Loucy (cell line): ENCODE data around the gene FAM3B.
"Not testable (repeated sequence)": the region's sequence is repeated elsewhere in the genome, so short reads cannot be mapped to it uniquely, and the experiment has no call there.

ENCODE experiments used
- H2AFZ ChIP-seq: fragments of 200-600 bp; sonication (generic); 2 replicates; pipeline ENCODE4 v1.6.0; 2016; ENCODE audit warnings: antibody characterized with exemption, mild to moderate bottlenecking, low read length, moderate library complexity
- H3F3A ChIP-seq: fragments of 200-600 bp; 2 replicates; pipeline ENCODE4 v1.6.0; 2016; ENCODE audit warnings: antibody characterized with exemption, low read depth, mild to moderate bottlenecking
- H3K27me3 ChIP-seq: fragments of 200-600 bp; sonication (generic); 2 replicates; pipeline ENCODE4 v1.6.1; 2014; ENCODE audit warnings: low read length, mild to moderate bottlenecking; ENCODE audit not compliant: insufficient read depth, poor library complexity, severe bottlenecking
- H3K36me3 ChIP-seq: fragments of 200-600 bp; sonication (generic); 2 replicates; pipeline ENCODE4 v1.6.1; 2016; ENCODE audit warnings: low read length; ENCODE audit not compliant: insufficient read depth
- H3K4me1 ChIP-seq: fragments of 200-600 bp; sonication (generic); 2 replicates; pipeline ENCODE4 v1.5.1; 2014; ENCODE audit warnings: low read length, mild to moderate bottlenecking; ENCODE audit not compliant: insufficient read depth, poor library complexity, severe bottlenecking
- H3K4me2 ChIP-seq: fragments of 200-600 bp; sonication (generic); 2 replicates; pipeline ENCODE4 v1.6.0; 2014; ENCODE audit warnings: antibody characterized with exemption, low read length, low read depth, mild to moderate bottlenecking; ENCODE audit not compliant: poor library complexity, severe bottlenecking
- H3K4me3 ChIP-seq: fragments of 200-600 bp; sonication (generic); 2 replicates; pipeline ENCODE4 v1.5.1; 2014; ENCODE audit warnings: low read length, mild to moderate bottlenecking, mixed read lengths; ENCODE audit not compliant: poor library complexity, severe bottlenecking
- H3K79me2 ChIP-seq: fragments of 200-600 bp; sonication (generic); 2 replicates; pipeline ENCODE4 v1.6.1; 2014; ENCODE audit warnings: low read length; ENCODE audit not compliant: insufficient read depth
- H3K9ac ChIP-seq: fragments of 200-600 bp; sonication (generic); 2 replicates; pipeline ENCODE4 v1.6.0; 2014; ENCODE audit warnings: mild to moderate bottlenecking, low read depth, low read length, moderate library complexity; ENCODE audit not compliant: poor library complexity, severe bottlenecking
- H3K9me2 ChIP-seq: fragments of 200-600 bp; sonication (generic); replicated peaks from 2 replicates; pipeline ENCODE4 v1.6.1; 2016; ENCODE audit warnings: low read depth, low read length, mixed read lengths
- H3K9me3 ChIP-seq: fragments of 200-600 bp; sonication (generic); 2 replicates; pipeline ENCODE4 v1.6.1; 2014; ENCODE audit warnings: mild to moderate bottlenecking, antibody characterized with exemption, low read length, low read depth; ENCODE audit not compliant: insufficient read depth
- H4K20me1 ChIP-seq: fragments of 200-600 bp; sonication (generic); 2 replicates; pipeline ENCODE4 v1.6.0; 2014; ENCODE audit warnings: antibody characterized with exemption, low read length, mild to moderate bottlenecking; ENCODE audit not compliant: insufficient read depth, poor library complexity, severe bottlenecking
- EZH2phosphoT487 ChIP-seq: fragments of 200-600 bp; IDR thresholded peaks from 2 replicates; pipeline ENCODE4 v1.6.1; 2018; ENCODE audit warnings: antibody characterized with exemption, mild to moderate bottlenecking, moderate library complexity, borderline replicate concordance
- TF ChIP-seq, protein P1 (sequence below): fragments of 200-600 bp; sonication (generic); conservative IDR thresholded peaks from 2 replicates; pipeline ENCODE4 v1.5.1; 2014; ENCODE audit warnings: mild to moderate bottlenecking, antibody characterized with exemption, low read length

FAM3B gene

DNA sequence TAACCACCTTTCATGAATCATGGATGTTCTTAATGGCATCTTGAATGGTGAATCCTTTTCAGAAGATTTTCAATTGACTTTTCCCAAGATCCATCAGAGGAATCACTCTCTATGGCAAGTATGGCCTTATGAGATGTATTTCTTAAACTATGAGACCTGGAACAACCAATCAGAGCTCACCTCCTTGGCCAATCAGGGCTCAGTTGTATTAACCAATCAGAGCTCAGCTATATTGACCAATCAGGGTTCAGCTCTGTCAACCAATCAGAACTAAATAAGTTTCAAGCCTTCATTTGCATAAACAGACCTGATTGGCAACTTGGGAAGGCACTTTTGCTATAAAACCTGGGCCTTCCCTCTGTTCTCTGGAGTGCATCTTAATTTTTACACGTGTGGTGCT, 13.6 kb upstream of the FAM3B start:
- Histone ChIP-seq H3K4me3 (no peak overlapping the region), H4K20me1 (no peaks in the 10 kb centered on the region), H3K27me3 (no peaks in the 10 kb centered on the region), H3K36me3 (no peaks in the 10 kb centered on the region), H3K4me1 (no peaks in the 10 kb centered on the region), H3F3A (no peaks in the 10 kb centered on the region), H2AFZ (no peak overlapping the region), H3K9ac (no peak overlapping the region), H3K4me2 (no peak overlapping the region), H3K79me2 (no peaks in the 10 kb centered on the region), H3K9me3 (no peaks in the 10 kb centered on the region), H3K9me2 (no peaks in the 10 kb centered on the region)
- TF ChIP-seq, protein P1, sequence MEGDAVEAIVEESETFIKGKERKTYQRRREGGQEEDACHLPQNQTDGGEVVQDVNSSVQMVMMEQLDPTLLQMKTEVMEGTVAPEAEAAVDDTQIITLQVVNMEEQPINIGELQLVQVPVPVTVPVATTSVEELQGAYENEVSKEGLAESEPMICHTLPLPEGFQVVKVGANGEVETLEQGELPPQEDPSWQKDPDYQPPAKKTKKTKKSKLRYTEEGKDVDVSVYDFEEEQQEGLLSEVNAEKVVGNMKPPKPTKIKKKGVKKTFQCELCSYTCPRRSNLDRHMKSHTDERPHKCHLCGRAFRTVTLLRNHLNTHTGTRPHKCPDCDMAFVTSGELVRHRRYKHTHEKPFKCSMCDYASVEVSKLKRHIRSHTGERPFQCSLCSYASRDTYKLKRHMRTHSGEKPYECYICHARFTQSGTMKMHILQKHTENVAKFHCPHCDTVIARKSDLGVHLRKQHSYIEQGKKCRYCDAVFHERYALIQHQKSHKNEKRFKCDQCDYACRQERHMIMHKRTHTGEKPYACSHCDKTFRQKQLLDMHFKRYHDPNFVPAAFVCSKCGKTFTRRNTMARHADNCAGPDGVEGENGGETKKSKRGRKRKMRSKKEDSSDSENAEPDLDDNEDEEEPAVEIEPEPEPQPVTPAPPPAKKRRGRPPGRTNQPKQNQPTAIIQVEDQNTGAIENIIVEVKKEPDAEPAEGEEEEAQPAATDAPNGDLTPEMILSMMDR, result no peak
- TF ChIP-seq EZH2phosphoT487, result no peak

DNA sequence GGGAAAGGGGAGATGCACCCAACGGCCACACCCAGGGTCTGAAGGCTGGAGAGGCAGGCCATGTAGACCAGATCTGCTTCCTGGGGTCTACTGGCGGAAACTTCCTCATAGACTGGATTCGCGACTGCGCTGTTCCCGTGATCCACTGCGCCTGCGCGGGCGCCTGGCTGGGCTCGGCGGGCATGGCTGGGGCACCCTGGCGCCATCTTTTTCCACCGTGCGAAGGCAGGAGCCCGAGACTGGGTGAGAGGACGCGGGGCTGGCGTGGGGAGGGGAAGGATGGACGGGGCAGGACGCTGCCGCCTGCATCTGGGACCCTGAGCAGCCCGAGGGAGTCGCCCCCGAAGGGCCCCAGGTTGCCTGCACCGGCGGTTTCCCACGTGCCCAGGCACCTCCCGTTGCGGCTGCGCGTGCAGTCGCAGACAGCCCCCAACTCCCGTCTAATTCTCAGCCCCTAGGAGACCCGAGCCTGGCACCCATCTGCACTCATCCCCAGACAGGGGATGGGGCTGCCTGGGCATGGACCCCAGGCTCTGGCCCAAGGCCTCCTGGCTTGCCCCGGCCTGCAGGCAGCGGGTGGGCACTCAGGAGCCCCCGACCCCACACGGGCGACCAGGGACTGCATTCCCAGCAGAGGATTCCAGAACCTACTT, 12.4 kb upstream of the FAM3B start:
- Histone ChIP-seq H3K9ac (no peak overlapping the region), H3K79me2 (no peaks in the 10 kb centered on the region), H3K4me3 (no peak overlapping the region), H3K4me2 (no peak overlapping the region), H3K27me3 (no peaks in the 10 kb centered on the region), H3F3A (no peaks in the 10 kb centered on the region), H3K36me3 (no peaks in the 10 kb centered on the region), H3K4me1 (no peaks in the 10 kb centered on the region), H4K20me1 (no peaks in the 10 kb centered on the region), H3K9me2 (no peaks in the 10 kb centered on the region), H2AFZ (no peak overlapping the region), H3K9me3 (no peaks in the 10 kb centered on the region)
- TF ChIP-seq, protein P1, result no peak
- no peak for TF ChIP-seq EZH2phosphoT487

DNA sequence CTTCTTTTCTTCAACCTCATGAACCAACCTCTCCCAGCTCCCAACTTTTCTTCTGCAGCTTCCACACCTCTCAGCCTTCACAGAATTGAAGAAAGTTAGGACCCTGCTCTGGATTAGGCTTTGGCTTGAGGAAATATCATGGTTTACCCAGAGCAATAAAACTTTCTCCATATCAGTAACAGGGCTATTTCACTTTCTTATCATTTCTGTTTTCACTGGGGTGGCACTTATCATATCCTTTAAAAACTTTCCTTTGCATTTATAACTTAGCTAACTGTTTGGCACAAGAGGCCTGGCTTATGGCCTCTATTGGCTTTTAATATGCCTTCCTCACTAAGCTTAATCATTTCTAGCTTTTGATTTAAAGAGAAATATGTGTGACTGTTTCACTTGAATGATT, 9.4 kb upstream of the FAM3B start:
- H3K9me3 ChIP-seq, result no peaks in the 10 kb centered on the region
- TF ChIP-seq, protein P1, result no peak
- no peak for TF ChIP-seq EZH2phosphoT487
- no peaks in the 10 kb centered on the region for H4K20me1 ChIP-seq
- no peaks in the 10 kb centered on the region for H3F3A ChIP-seq
- no peak overlapping the region for H3K4me2 ChIP-seq
- no peaks in the 10 kb centered on the region for H3K36me3 ChIP-seq
- no peaks in the 10 kb centered on the region for H3K79me2 ChIP-seq
- no peaks in the 10 kb centered on the region for H3K9me2 ChIP-seq
- H2AFZ ChIP-seq, result no peak overlapping the region
- H3K9ac ChIP-seq, result no peak overlapping the region
- H3K4me1 ChIP-seq, result no peaks in the 10 kb centered on the region
- no peak overlapping the region for H3K4me3 ChIP-seq
- H3K27me3 ChIP-seq, result no peaks in the 10 kb centered on the region

DNA sequence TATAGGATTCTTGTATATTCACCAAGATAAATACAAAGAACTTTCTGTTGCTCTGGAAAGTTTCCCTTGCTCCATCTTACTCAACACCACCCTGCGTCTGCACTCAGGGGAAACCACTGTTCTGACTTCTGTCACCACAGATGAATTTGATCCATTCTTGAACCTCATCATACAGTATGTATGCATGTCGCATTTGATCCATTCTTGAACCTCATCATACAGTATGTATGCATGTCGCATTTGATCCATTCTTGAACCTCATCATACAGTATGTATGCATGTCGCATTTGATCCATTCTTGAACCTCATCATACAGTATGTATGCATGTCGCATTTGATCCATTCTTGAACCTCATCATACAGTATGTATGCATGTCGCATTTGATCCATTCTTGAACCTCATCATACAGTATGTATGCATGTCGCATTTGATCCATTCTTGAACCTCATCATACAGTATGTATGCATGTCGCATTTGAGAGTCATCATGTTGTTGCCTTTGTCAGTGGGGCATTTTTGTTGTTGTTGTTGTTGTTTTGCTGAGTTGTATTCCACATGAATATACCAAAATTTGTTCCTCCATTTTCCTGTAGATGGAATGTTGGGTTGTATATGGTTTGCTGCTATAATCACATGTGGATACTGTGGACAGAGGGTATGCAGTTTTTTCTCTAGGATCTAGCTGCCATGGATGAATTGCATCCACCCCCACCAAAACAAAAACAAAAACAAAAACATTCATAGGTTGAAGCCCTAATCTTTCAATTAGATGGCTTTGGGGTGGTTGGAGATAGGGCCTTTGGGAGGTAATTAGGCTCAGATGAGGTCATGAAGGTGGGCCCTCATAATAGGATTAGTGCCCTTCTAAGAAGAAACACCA, 3.1 kb upstream of the FAM3B start:
- not testable (repeated sequence) for H4K20me1 ChIP-seq, H3K4me3 ChIP-seq, H3K9me2 ChIP-seq, H3K79me2 ChIP-seq, H3F3A ChIP-seq, H3K4me2 ChIP-seq, H3K4me1 ChIP-seq, H3K27me3 ChIP-seq, H2AFZ ChIP-seq, H3K36me3 ChIP-seq, H3K9me3 ChIP-seq, H3K9ac ChIP-seq
